ENCODE measurements around the gene CALB2. TPM values are rescaled to one million over a fixed set of nuclear protein-coding genes. Genes with fewer than 3 reads are reported as not detected.

The CALB2 gene
- total and polyA plus RNA-seq, 2 experiments from 2014 or later, result 2.4 to 4.2 TPM

- H3K27ac Mint-ChIP-seq, result no peak overlapping the region
- TF ChIP-seq EZH2phosphoT487 (IDR thresholded peaks at IDR 0.05; ENCODE audit: unreplicated experiment) (no peak), STAT1 (IDR thresholded peaks at IDR 0.05; ENCODE audit: unreplicated experiment) (no peak)
- no peak overlapping the region for H3K4me3 ChIP-seq
- H3K4me1 Mint-ChIP-seq, result no peaks in the 10 kb centered on the region
- no peak overlapping the region for H2AFZ ChIP-seq
- no peaks in the 10 kb centered on the region for H3K4me1 ChIP-seq (ENCODE audit: insufficient read depth)
- no peaks in the 10 kb centered on the region for H3K36me3 Mint-ChIP-seq (ENCODE audit: low read depth)
- no peaks in the 10 kb centered on the region for H3K79me2 ChIP-seq (replicated peaks; ENCODE audit: insufficient read depth)
- no peaks in the 10 kb centered on the region for H3K9me2 ChIP-seq (ENCODE audit: insufficient read depth)
- peaks cover 7% of the 10 kb centered on the region for H3K9me3 Mint-ChIP-seq
- H3K27me3 ChIP-seq (ENCODE audit: insufficient read depth), result no peaks in the 10 kb centered on the region
- no peak overlapping the region for H3K27ac ChIP-seq (ENCODE audit: low read depth)
- no peak overlapping the region for H3K4me3 Mint-ChIP-seq
- no peaks in the 10 kb centered on the region for H3F3A ChIP-seq (replicated peaks; ENCODE audit: low read depth)
- H3K4me2 ChIP-seq, result no peak overlapping the region
- DNase-seq (ENCODE audit: low spot score) (no peak), ATAC-seq (no peak)
- peaks cover 13% of the 10 kb centered on the region for H3K27me3 Mint-ChIP-seq (ENCODE audit: insufficient read depth, low read depth, poor library complexity)
- H3K36me3 ChIP-seq (ENCODE audit: insufficient read depth), result no peaks in the 10 kb centered on the region
- no peaks in the 10 kb centered on the region for H4K20me1 ChIP-seq (replicated peaks; ENCODE audit: insufficient read depth)
Measured at GRCh38 chr16:71436473-71436872, 78.0 kb downstream of the CALB2 start.

DNA sequence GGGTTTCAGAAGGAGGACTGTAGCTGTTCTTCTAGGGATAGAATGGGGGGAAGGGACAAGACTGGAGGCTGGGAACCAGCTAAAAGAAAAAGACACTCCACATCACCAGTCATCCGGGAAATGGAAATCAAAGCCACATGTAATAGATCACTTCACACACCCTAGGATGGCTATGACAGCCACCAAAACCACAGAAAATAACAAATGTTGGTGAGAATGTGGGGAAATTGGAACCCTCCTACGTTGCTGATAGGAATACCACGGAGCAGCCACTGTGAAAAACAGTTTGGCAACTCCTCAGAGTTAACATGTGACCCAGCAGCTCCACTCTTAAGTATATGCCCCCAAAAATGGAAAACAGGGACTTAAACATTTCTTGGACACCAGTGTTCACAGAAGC, 81.0 kb downstream of the CALB2 start:
- H3K4me1 Mint-ChIP-seq, result no peaks in the 10 kb centered on the region
- H3K9me2 ChIP-seq (ENCODE audit: insufficient read depth), result no peaks in the 10 kb centered on the region
- H3K79me2 ChIP-seq (replicated peaks; ENCODE audit: insufficient read depth), result no peaks in the 10 kb centered on the region
- H2AFZ ChIP-seq, result no peak overlapping the region
- no peak for ATAC-seq
- H3K27me3 Mint-ChIP-seq (ENCODE audit: insufficient read depth, low read depth, poor library complexity), result peaks cover 13% of the 10 kb centered on the region
- H3K4me2 ChIP-seq, result no peak overlapping the region
- H4K20me1 ChIP-seq (replicated peaks; ENCODE audit: insufficient read depth), result no peaks in the 10 kb centered on the region
- no peak overlapping the region for H3K27ac ChIP-seq (ENCODE audit: low read depth)
- H3F3A ChIP-seq (replicated peaks; ENCODE audit: low read depth), result no peaks in the 10 kb centered on the region
- H3K4me3 Mint-ChIP-seq, result no peak overlapping the region
- no peaks in the 10 kb centered on the region; the same call in 1 of the 2 replicates for H3K27me3 ChIP-seq (ENCODE audit: insufficient read depth)
- no peak overlapping the region; the same call in 1 of the 2 replicates for H3K27ac Mint-ChIP-seq
- no peak overlapping the region for H3K4me3 ChIP-seq
- H3K36me3 Mint-ChIP-seq (ENCODE audit: low read depth), result peaks cover 5% of the 10 kb centered on the region
- no peaks in the 10 kb centered on the region for H3K4me1 ChIP-seq (ENCODE audit: insufficient read depth)
- H3K9me3 Mint-ChIP-seq, result peaks cover 25% of the 10 kb centered on the region
- H3K36me3 ChIP-seq (ENCODE audit: insufficient read depth), result no peaks in the 10 kb centered on the region
- no peak for DNase-seq (ENCODE audit: low spot score)
- TF ChIP-seq ZNF462 (CRISPR knock-in tag; IDR thresholded peaks at IDR 0.05) (no peak), CREB1 (CRISPR knock-in tag; IDR thresholded peaks at IDR 0.05; ENCODE audit: low read depth) (no peak), POLR2AphosphoS5 (IDR thresholded peaks at IDR 0.05; ENCODE audit: low read depth) (no peak), NANOG (IDR thresholded peaks at IDR 0.05; ENCODE audit: borderline replicate concordance) (no peak), JUNB (IDR thresholded peaks at IDR 0.05; ENCODE audit: unreplicated experiment) (no peak), ZNF331 (CRISPR knock-in tag; IDR thresholded peaks at IDR 0.05; ENCODE audit: low read depth) (no peak), ZNF114 (CRISPR knock-in tag; IDR thresholded peaks at IDR 0.05) (no peak)
- TF ChIP-seq, protein P1, sequence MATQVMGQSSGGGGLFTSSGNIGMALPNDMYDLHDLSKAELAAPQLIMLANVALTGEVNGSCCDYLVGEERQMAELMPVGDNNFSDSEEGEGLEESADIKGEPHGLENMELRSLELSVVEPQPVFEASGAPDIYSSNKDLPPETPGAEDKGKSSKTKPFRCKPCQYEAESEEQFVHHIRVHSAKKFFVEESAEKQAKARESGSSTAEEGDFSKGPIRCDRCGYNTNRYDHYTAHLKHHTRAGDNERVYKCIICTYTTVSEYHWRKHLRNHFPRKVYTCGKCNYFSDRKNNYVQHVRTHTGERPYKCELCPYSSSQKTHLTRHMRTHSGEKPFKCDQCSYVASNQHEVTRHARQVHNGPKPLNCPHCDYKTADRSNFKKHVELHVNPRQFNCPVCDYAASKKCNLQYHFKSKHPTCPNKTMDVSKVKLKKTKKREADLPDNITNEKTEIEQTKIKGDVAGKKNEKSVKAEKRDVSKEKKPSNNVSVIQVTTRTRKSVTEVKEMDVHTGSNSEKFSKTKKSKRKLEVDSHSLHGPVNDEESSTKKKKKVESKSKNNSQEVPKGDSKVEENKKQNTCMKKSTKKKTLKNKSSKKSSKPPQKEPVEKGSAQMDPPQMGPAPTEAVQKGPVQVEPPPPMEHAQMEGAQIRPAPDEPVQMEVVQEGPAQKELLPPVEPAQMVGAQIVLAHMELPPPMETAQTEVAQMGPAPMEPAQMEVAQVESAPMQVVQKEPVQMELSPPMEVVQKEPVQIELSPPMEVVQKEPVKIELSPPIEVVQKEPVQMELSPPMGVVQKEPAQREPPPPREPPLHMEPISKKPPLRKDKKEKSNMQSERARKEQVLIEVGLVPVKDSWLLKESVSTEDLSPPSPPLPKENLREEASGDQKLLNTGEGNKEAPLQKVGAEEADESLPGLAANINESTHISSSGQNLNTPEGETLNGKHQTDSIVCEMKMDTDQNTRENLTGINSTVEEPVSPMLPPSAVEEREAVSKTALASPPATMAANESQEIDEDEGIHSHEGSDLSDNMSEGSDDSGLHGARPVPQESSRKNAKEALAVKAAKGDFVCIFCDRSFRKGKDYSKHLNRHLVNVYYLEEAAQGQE (IDR thresholded peaks at IDR 0.05; ENCODE audit: unreplicated experiment), result no peak
- TF ChIP-seq, protein P2, sequence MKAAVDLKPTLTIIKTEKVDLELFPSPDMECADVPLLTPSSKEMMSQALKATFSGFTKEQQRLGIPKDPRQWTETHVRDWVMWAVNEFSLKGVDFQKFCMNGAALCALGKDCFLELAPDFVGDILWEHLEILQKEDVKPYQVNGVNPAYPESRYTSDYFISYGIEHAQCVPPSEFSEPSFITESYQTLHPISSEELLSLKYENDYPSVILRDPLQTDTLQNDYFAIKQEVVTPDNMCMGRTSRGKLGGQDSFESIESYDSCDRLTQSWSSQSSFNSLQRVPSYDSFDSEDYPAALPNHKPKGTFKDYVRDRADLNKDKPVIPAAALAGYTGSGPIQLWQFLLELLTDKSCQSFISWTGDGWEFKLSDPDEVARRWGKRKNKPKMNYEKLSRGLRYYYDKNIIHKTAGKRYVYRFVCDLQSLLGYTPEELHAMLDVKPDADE (IDR thresholded peaks at IDR 0.05), result no peak
